Stimulated activated CD4-positive, alpha-beta T cell treated with anti-CD3 and anti-CD28 coated beads, Interleukin-1b, Interleukin-23, amount 100 ng/mL, for 1 hour (primary cell): ENCODE results near the gene HOXD13.

Experiments
- DNase-seq, 2 donors: peaks; one replicate each; pipeline ENCODE4 v3.0.0-alpha.2; 2020; ENCODE audit warnings: low read depth in 2 of 2

The HOXD13 gene

DNA sequence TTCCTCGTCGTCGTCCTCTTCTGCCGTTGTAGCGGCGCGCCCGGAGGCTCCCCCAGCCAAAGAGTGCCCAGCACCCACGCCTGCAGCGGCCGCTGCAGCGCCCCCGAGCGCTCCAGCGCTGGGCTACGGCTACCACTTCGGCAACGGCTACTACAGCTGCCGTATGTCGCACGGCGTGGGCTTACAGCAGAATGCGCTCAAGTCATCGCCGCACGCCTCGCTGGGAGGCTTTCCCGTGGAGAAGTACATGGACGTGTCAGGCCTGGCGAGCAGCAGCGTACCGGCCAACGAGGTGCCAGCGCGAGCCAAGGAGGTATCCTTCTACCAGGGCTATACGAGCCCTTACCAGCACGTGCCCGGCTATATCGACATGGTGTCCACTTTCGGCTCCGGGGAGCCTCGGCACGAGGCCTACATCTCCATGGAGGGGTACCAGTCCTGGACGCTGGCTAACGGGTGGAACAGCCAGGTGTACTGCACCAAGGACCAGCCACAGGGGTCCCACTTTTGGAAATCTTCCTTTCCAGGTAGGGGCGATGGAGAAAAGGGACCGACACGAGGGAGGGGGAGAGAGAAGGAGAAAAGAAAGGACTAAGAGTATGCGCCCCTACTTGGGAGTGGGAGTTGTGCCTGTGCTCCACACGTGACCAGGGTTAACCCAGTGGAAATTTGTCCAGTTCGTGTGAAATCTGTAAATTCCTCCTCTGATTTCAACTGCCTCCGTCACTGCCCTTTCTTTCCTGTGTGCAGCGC lies 800 bp downstream of the HOXD13 start:
- DNase-seq: no peak

GRCh38 chr2:176093898-176094249 lies 1.4 kb downstream of the HOXD13 start:
- DNase-seq: no peak

- DNase-seq: no peak
Observed at GRCh38 chr2:176094349-176094748, 1.8 kb downstream of the HOXD13 start.

DNA sequence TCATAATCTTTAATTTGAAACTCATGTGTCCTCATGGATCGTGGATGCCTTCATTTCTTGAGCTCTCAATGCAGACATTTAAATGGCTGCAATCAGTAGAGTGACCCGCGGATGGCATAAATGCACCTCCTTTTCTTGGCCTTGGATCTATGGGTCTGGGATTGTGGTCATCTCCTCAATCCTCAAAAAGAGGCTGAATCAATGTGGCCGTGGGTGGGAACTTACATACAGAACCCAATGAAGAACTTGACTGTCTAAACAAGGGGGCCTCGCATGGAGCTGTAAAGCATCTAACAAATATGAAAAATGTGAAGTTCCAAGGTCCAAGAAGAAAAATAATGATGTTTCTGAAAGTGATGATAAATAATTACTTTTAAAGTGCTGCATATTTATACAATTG lies 2.9 kb downstream of the HOXD13 start:
- no peak for DNase-seq

DNA sequence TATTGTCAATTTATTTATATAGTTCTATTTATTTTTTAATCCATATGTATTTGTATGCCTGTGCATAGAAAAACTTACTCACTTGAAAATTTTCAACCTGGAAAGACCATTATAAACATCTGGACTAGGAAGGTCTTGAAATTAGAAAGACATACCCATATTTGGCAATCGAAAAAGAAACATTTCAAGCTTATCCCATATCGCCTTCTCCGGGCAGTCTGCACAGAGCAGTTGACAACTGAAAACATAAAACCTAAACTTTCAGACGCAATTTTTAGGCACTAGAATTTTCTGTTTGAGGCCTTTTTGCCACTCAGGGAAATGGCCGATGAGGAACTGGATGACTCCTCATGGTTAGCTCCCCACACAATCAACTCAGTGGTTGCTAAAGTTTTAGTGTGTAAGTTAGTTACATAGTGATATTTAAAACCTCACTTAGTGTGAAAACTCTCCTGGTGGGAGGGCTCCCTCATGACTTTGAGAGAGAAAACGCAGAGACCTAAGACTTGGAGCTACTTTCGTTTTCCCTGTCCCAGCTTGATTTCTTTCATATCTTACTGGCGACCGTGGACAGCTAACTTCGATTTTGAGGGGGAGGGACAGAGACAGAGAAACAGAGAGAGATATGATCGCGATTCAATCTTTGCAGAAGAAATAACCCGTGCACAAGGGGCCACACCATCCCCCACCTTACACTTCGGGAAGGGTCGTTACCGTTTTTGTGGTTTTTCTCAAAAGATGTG lies 3.9 kb downstream of the HOXD13 start:
- DNase-seq: no peak

DNA sequence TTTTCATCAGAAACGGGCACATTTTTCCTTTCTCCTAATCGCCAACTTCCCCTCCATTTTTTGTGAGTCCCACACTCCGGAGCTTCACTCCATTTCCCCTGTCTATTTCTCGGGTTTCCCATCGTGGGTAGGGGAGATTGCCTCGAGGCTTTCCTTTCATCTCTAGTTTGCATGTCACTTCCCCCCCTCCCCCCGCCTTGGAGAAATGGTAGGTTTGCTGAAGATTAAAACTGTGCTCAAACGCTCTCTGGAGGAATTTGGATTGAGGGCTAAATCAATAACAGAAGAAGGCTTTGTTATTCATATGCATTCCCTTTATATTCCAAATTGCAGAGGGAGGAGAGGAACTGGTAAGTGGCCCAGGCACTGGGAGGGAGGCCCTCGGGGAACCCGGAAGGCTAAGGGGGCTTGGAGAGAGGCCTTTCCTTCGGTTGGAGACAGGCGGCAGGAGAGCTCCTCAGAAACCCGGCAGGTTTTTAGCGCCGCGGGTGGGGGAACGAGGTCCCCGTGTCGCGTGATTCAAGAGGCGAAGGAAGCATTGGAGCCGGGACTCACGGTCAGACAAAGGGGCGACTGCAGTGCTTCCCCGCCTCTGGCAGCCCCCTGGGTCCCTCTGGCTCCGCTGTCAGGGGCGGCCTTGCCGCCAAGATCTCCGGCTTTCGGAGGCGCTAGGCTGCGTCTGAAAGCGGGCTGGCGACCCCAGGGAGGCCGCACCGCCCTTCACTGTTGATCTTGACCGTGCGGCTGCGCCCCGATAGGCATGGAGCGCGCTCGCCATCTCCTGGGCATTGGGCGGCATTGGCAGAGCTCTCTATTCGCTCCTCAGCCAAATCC lies 4.7 kb downstream of the HOXD13 start:
- DNase-seq: peak in 1 of 2 donors; percentile 30

DNA sequence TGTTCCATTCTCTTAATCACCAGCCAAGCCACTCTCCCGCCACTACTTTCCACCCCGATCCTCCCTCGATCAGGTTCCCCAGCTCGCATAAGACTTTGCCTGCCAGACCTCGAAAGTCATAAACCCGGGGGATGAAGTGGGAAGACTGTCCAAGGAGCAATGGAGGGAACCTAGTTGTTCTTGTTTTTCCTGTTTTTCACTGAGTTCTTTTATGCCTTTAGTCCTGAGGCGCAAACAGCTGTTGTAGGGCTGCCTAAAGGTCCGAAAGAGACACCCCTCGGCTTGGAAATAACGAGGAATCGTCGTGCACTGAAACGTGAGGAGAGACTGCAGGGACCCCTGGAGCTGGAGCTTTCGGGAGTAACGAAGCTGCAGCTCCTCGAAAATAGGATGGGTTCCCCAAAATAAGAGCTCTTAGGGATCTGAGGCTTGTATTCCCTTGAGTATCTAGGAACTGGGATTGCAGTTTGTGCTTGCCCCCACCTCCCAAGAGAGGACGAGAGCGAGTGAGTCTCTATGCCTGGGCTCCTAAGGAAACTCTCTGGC lies 5.4 kb downstream of the HOXD13 start:
- DNase-seq: no peak

- DNase-seq: no peak
Observed at GRCh38 chr2:176098366-176099158, 6.0 kb downstream of the HOXD13 start.

GRCh38 chr2:176099159-176099727 lies 6.7 kb downstream of the HOXD13 start:
- no peak for DNase-seq

GRCh38 chr2:176099728-176100546 lies 7.4 kb downstream of the HOXD13 start, which contains the start of gene HOXD12:
Gene HOXD12 (plus strand): TSS chr2:176099795. CDS start chr2:176099802, 7 bp downstream.
- DNase-seq: no peak

DNA sequence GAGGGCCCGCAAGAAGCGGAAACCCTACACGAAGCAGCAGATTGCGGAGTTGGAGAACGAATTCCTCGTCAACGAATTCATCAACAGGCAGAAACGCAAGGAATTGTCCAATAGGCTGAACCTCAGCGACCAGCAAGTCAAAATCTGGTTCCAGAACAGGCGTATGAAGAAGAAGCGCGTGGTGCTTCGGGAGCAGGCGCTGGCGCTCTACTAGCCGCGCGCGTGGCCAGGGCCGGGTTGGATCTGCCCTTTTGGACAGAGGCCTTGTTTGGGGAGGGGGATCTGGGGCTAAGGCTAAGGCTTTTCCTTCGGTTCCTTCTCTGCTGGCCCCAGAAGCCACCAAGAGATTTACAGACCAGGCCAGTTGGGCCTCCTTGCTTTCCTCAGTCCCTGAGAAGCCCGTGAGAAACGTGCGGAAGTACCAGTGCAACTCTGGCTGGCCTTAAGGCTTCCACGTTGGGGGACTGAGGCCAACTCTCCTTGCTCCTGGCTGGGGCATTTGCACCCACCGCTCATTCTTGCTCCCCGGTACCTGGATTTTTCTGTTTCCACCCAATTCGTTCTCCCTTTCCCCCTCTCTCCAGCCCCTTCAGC lies 8.1 kb downstream of the HOXD13 start:
- DNase-seq: no peak

DNA sequence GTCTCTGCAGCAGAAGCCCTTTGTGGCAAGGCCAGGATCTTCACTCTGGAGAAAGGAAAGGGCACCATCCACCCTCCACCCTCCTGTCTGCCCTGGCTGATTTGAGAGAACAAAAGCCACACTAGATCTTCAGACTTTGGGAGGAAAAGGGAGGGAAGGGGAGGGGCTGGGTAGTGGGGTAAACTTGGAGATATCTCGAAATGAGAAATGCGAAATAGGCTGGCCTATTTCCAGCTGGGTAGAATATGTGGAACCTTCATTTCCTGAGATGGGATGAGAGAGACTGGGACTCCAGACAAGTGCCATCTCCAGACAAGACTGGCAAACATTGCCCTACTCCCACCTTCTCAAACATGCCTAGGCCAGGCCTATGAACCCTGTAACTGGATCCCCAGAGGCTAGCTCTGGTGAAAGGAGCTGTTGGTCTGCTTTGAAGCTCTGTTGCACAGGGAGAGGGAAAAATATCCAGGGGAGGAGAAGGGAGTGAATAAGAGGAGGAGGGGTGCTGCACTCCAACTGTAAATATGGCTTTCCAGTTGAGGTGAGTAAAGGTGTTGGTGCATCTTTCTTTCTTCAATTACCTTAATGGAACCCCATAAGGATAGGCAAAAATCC lies 8.8 kb downstream of the HOXD13 start:
- DNase-seq: no peak

DNA sequence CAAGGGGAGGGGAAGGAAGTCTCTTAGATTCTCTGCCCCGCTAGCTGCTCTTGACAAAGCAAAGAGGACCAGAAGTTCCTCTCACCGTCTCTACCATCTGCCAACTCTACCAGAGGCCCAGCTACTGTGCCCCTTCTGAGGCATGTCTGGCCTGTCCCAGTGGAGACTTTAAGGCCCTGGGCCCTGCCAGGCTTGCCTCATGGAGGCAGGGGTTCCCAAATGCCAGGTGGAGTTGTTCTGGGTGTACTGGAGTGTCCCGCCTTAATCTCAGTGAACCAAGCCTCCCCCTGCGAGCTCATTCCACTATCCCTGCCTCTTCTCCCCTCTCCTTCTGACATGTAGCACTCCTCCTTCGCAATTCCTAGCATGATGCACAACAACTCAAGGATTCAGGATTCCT lies 9.3 kb downstream of the HOXD13 start:
- DNase-seq: no peak

DNA sequence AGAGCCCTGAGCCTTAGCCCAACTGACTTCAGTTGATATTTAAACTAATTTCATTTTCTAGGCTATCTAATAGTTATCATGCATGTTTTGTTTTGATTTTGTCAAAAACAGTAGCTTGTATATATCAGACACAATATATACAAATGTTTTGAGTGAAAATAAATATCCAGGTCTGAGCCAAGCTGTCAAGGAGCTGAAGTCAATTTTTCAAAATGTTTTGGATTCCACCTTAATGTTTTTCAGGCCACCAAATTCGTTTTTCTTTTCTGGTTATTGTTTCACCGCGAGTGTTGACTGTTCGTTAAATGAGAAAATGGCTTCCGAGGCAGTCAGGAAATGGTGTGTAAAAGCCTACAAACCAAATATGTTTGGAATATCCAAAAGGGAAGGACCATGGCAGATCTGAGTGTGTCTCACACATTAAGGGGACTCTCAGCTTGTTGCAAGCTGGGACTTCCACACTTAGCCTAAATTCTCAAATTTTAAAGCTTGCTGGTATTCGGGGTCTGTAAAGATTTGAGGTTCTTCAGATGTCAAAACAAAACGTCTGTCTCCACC lies 9.9 kb downstream of the HOXD13 start:
- DNase-seq: no peak

DNA sequence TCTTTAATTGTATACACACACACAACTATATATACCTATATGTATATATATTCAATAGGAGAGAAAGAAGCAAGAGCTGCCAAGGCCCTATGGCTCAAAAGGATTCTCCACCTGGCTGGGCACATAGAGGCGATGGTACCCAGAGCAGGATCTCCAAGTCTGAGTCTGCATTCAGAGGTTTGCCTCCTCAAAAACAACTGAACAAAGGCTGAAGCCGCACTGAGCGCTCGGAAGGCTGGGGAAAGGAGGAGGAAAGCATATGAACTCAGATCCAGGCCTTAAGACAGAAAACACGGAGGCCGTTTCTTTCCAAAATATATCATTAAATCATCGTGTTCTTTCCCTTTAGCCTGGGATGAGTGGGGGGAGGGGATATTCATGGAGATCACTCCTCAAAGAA lies 10.7 kb downstream of the HOXD13 start:
- no peak for DNase-seq

GRCh38 chr2:176103742-176104315 lies 11.3 kb downstream of the HOXD13 start:
- DNase-seq: no peak

DNA sequence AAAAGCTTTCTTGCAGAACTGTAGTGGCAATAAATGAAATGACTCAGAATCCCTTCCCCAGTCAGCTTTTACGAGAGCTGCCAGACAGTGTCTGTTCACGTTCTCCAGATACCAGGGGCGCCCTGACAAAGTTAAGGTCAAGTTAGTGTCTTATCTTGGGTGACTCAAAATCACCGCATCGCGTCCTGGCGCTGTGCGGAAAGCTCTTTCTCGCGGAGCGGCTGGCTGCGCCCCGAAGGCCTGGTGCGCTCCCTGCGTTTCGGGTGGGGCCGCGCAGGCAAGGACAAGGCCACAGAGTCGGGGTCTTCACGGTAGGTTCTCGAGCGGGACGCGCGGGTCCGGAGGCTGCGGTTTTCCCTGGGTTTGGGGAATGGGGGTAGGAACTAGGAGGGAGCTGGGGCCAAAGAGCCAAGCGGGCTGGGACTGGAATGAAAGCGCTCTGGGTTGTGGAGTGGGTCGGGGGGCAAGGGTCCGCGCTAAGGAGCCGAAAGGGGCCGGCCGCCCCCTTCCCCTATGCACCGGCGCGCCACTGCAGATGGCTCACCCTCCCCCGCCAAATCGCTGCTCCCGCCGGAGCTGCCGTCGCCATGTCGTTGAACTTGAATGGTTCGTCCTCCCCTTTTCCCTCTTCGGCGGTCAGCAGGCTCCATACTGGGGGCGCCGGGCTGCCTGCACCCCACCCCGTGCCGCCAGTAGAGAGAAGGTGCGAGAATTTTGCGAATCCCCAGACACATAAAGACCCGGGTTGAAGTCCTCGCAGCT lies 12.0 kb downstream of the HOXD13 start:
- DNase-seq: no peak
